Lung (tissue), 12 donors: Measurements from ENCODE around the gene CPAMD8. TPM values are rescaled to one million over a fixed set of nuclear protein-coding genes. Genes with fewer than 3 reads are reported as not detected.

Source experiments
- ATAC-seq: fragments of 200-7000 bp; cut with Tn5 transposase; one replicate; pipeline ENCODE4 v1.9.1; 2020; ENCODE audit warnings: moderate number of reproducible peaks; ENCODE audit not compliant: insufficient read depth, low FRiP score
- DNase-seq, 3 donors: peaks; one replicate each; pipeline ENCODE4 v3.0.0-alpha.2; 2013 to 2017
- H3K27ac ChIP-seq, 2 donors: one replicate each; pipeline ENCODE4 v1.5.1; 2013; ENCODE audit warnings: mild to moderate bottlenecking in 2 of 2, moderate library complexity in 2 of 2, control low read depth in 1 of 2, inconsistent platforms in 1 of 2, low read depth in 1 of 2, low read length in 1 of 2
- H3K27me3 ChIP-seq, 3 donors: one replicate each; pipeline ENCODE4 v1.5.1; 2013; ENCODE audit warnings: low read length in 2 of 3; ENCODE audit not compliant: control insufficient read depth in 3 of 3, insufficient read depth in 3 of 3
- H3K36me3 ChIP-seq, 4 donors: one replicate each; pipeline ENCODE4 v1.5.1; 2013; ENCODE audit warnings: low read length in 4 of 4, mild to moderate bottlenecking in 1 of 4, moderate library complexity in 1 of 4; ENCODE audit not compliant: control insufficient read depth in 4 of 4, insufficient read depth in 4 of 4
- H3K4me1 ChIP-seq, 5 donors: one replicate each; pipeline ENCODE4 v1.5.1; 2013; ENCODE audit warnings: low read length in 5 of 5, mild to moderate bottlenecking in 2 of 5, moderate library complexity in 1 of 5; ENCODE audit not compliant: control insufficient read depth in 5 of 5, insufficient read depth in 5 of 5
- H3K4me3 ChIP-seq: one replicate; pipeline ENCODE4 v1.5.1; 2013; ENCODE audit warnings: mild to moderate bottlenecking, control low read depth, moderate library complexity
- H3K9ac ChIP-seq, 2 donors: one replicate each; pipeline ENCODE4 v1.5.1; 2013; ENCODE audit warnings: low read length in 2 of 2, control low read depth in 1 of 2; ENCODE audit not compliant: insufficient read depth in 1 of 2
- H3K9me3 ChIP-seq, 4 donors: one replicate each; pipeline ENCODE4 v1.5.1; 2013; ENCODE audit warnings: low read length in 3 of 4, mild to moderate bottlenecking in 1 of 4, moderate library complexity in 1 of 4; ENCODE audit not compliant: control insufficient read depth in 4 of 4, insufficient read depth in 3 of 4
- CTCF ChIP-seq: IDR thresholded peaks from 2 replicates; pipeline ENCODE4 v1.5.1; 2012; ENCODE audit warnings: mild to moderate bottlenecking; ENCODE audit errors: control extremely low read depth, extremely low read depth
- WGBS, 2 donors: extraction: QIAGEN DNeasy Blood & Tissue Kit; methylation state at CpG; one replicate each; pipeline ENCODE4 v1.1.7; 2013; 5-methylcytosine and 5-hydroxymethylcytosine counted together
- polyA plus RNA-seq, 2 donors: library from polyadenylated mRNA; stranded (reverse); fragments of 200-250 nt; gene quantifications; one replicate each; pipeline ENCODE4 v1.2.1, GENCODE V29; 2013
- total RNA-seq, 2 donors: library from RNA; depleted of rRNA in 1 of 2; stranded (reverse); fragments of >200 nt in 1 of 2; gene quantifications; one replicate each; pipeline ENCODE4 v1.2.1, GENCODE V29; 2014 to 2021
- donor health status: control.
- donor health status: control.
- donor health status: Bipolar disorder and iron deficiency.
- donor health status: healthy.
- donor health status: DM: yes; HTN: yes; CAD: no.

Gene CPAMD8
- total and polyA plus RNA-seq, 4 donors, result 9.6 to 143 (median 31.4) TPM

GRCh38 chr19:16952046-16952445 lies 74.6 kb downstream of the CPAMD8 start:
- TF ChIP-seq CTCF, result no peak

GRCh38 chr19:16951529-16951928 lies 75.1 kb downstream of the CPAMD8 start:
- ATAC-seq (no peak), DNase-seq (no peak)
- no peak overlapping the region for H3K4me3 ChIP-seq

More at GRCh38 chr19:16952046-16952445, 74.6 kb downstream of the CPAMD8 start:
- ATAC-seq (no peak), DNase-seq (no peak)
- Histone ChIP-seq H3K4me3 (no peak overlapping the region), H3K36me3 (peaks cover 0 to 6% (median 3%) of the 10 kb centered on the region in 4 donors), H3K27ac (no peak overlapping the region), H3K27me3 (no peaks in the 10 kb centered on the region), H3K9me3 (no peaks in the 10 kb centered on the region), H3K9ac (no peak overlapping the region), H3K4me1 (peaks cover 0 to 3% (median 0%) of the 10 kb centered on the region in 5 donors)
- WGBS, 2 donors, result 95 to 98% methylated on average over 9 of the region's 9 CpGs

GRCh38 chr19:16949496-16950023 lies 77.0 kb downstream of the CPAMD8 start:
- no peak for DNase-seq

More at GRCh38 chr19:16951529-16951928, 75.1 kb downstream of the CPAMD8 start:
- Histone ChIP-seq H3K36me3 (peaks cover 0 to 8% (median 3%) of the 10 kb centered on the region in 4 donors), H3K4me1 (no peaks in the 10 kb centered on the region), H3K27me3 (no peaks in the 10 kb centered on the region), H3K27ac (no peak overlapping the region), H3K9ac (no peak overlapping the region), H3K9me3 (no peaks in the 10 kb centered on the region)
- TF ChIP-seq CTCF, result no peak
- 93 to 94% methylated on average over 6 of the region's 6 CpGs for WGBS, 2 donors

More at GRCh38 chr19:16949496-16950023, 77.0 kb downstream of the CPAMD8 start:
- no peak overlapping the region for H3K27ac ChIP-seq
- no peak for ATAC-seq
- H3K4me1 ChIP-seq, result no peaks in the 10 kb centered on the region
- WGBS, 2 donors, result 85 to 94% methylated on average over 8 of the region's 8 CpGs
- peaks cover 0 to 20% (median 6%) of the 10 kb centered on the region in 4 donors for H3K36me3 ChIP-seq
- H3K27me3 ChIP-seq, result no peaks in the 10 kb centered on the region
- H3K9ac ChIP-seq, result no peak overlapping the region
- no peaks in the 10 kb centered on the region for H3K9me3 ChIP-seq
- no peak for TF ChIP-seq CTCF
- no peak overlapping the region for H3K4me3 ChIP-seq
